ENCODE data around the gene LYG2. TPM values are rescaled to one million over a fixed set of nuclear protein-coding genes. Genes with fewer than 3 reads are reported as not detected.
"Not testable (repeated sequence)": the region's sequence is repeated elsewhere in the genome, so short reads cannot be mapped to it uniquely, and the experiment has no call there.

The LYG2 gene
- total RNA-seq, 6 experiments from 2014 or later: not detected

- TF ChIP-seq CTCF (IDR thresholded peaks at IDR 0.05): no peak
- no peak overlapping the region for H3K4me3 Mint-ChIP-seq
- no peaks in the 10 kb centered on the region for H3K36me3 Mint-ChIP-seq (ENCODE audit: low read depth)
These were observed 4.0 kb upstream of the LYG2 start for GRCh38 chr2:99259465-99259864.

DNA sequence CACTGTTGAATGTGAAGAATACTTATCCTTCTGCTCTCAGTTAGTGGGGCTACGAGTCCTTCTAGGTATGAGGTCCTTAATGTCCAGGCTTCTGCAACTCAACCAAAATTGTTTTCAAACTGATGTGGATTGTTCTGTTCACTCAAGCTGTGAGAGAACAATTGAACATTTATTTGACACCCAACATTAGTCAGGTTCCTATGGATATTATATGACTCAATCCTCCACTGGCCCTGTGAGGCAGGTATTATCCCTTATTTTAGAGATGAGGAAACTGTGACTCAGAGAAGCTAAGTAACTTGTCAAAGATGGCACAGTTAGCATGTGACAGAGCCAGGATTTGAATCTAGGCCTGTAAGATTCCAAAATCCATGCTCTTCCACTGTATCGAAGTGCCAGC, 1.2 kb upstream of the LYG2 start:
- peaks cover 2% of the 10 kb centered on the region for H3K27me3 Mint-ChIP-seq (ENCODE audit: insufficient read depth)
- no peak for TF ChIP-seq CTCF (IDR thresholded peaks at IDR 0.05)
- H3K27ac Mint-ChIP-seq: no peak overlapping the region
- DNase-seq: no peak
- H3K36me3 Mint-ChIP-seq (ENCODE audit: low read depth): no peaks in the 10 kb centered on the region
- no peak overlapping the region for H3K4me3 Mint-ChIP-seq
- H3K9me3 Mint-ChIP-seq: no peaks in the 10 kb centered on the region
- H3K4me1 Mint-ChIP-seq (ENCODE audit: low read depth): no peaks in the 10 kb centered on the region

More at GRCh38 chr2:99259465-99259864, 4.0 kb upstream of the LYG2 start:
- Mint-ChIP-seq H3K4me1 (ENCODE audit: low read depth) (no peaks in the 10 kb centered on the region), H3K27me3 (ENCODE audit: insufficient read depth) (peaks cover 2% of the 10 kb centered on the region), H3K9me3 (no peaks in the 10 kb centered on the region), H3K27ac (no peak overlapping the region)
- no peak for DNase-seq

GRCh38 chr2:99249951-99250350, 5.5 kb downstream of the LYG2 start:
- no peak for DNase-seq
- Mint-ChIP-seq H3K9me3 (no peaks in the 10 kb centered on the region), H3K4me1 (ENCODE audit: low read depth) (no peaks in the 10 kb centered on the region), H3K36me3 (ENCODE audit: low read depth) (no peaks in the 10 kb centered on the region), H3K27me3 (ENCODE audit: insufficient read depth) (peaks cover 1% of the 10 kb centered on the region), H3K4me3 (no peak overlapping the region), H3K27ac (no peak overlapping the region)
- no peak for TF ChIP-seq CTCF (IDR thresholded peaks at IDR 0.05)

DNA sequence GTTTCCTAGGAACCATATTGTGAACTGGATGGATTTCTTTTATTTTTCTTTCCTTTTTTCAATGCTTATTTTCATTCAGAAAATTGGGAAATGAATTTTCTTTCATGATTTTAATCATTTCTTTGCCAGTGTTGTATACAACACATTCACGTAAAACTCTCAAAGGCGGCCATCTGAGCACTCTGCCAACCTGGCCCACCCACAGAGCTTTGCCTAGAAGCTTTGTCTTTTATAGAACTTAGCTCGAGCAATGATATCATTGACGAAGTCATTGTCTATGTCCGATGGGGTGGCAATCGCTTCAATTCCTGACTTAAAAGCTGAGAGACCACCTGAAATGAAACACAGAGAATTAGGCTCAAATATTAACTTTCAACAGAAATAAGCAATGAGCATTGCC, 13.3 kb downstream of the LYG2 start:
- no peaks in the 10 kb centered on the region for H3K36me3 Mint-ChIP-seq (ENCODE audit: low read depth)

GRCh38 chr2:99240431-99240830, 15.0 kb downstream of the LYG2 start:
- H3K4me3 Mint-ChIP-seq: no peak overlapping the region
- H3K27ac Mint-ChIP-seq: no peak overlapping the region
- no peak for TF ChIP-seq CTCF (IDR thresholded peaks at IDR 0.05)
- no peaks in the 10 kb centered on the region for H3K4me1 Mint-ChIP-seq (ENCODE audit: low read depth)
- H3K9me3 Mint-ChIP-seq: no peaks in the 10 kb centered on the region
- no peaks in the 10 kb centered on the region; the same call in 1 of the 2 replicates for H3K27me3 Mint-ChIP-seq (ENCODE audit: insufficient read depth)
- no peak for DNase-seq
- H3K36me3 Mint-ChIP-seq (ENCODE audit: low read depth): no peaks in the 10 kb centered on the region

More for the DNA sequence above, 13.3 kb downstream of the LYG2 start:
- no peak for DNase-seq
- no peak overlapping the region for H3K27ac Mint-ChIP-seq
- no peak for TF ChIP-seq CTCF (IDR thresholded peaks at IDR 0.05)
- no peaks in the 10 kb centered on the region for H3K27me3 Mint-ChIP-seq (ENCODE audit: insufficient read depth)
- no peak overlapping the region for H3K4me3 Mint-ChIP-seq
- H3K4me1 Mint-ChIP-seq (ENCODE audit: low read depth): no peaks in the 10 kb centered on the region
- H3K9me3 Mint-ChIP-seq: no peaks in the 10 kb centered on the region

- no peak for TF ChIP-seq CTCF (IDR thresholded peaks at IDR 0.05)
- no peaks in the 10 kb centered on the region for H3K4me1 Mint-ChIP-seq (ENCODE audit: low read depth)
- no peaks in the 10 kb centered on the region; the same call in 1 of the 2 replicates for H3K27me3 Mint-ChIP-seq (ENCODE audit: insufficient read depth)
- H3K36me3 Mint-ChIP-seq (ENCODE audit: low read depth): no peaks in the 10 kb centered on the region
- H3K27ac Mint-ChIP-seq: no peak overlapping the region
- no peak for DNase-seq
- no peaks in the 10 kb centered on the region for H3K9me3 Mint-ChIP-seq
- H3K4me3 Mint-ChIP-seq: no peak overlapping the region
These were observed 16.9 kb downstream of the LYG2 start for GRCh38 chr2:99238599-99238998.

- H3K4me3 Mint-ChIP-seq; H3K27me3 Mint-ChIP-seq (ENCODE audit: insufficient read depth); DNase-seq; H3K27ac Mint-ChIP-seq; H3K4me1 Mint-ChIP-seq (ENCODE audit: low read depth): not testable (repeated sequence)
- Mint-ChIP-seq H3K36me3 (ENCODE audit: low read depth) (peaks cover 14% of the 10 kb centered on the region; the same call in 1 of the 2 replicates), H3K9me3 (peaks cover 25% of the 10 kb centered on the region)
These were observed 22.3 kb downstream of the LYG2 start for GRCh38 chr2:99233177-99233576.

All from HFFc6 (cell line).